ENCODE data around the gene PDGFRB.

Gene PDGFRB

DNA sequence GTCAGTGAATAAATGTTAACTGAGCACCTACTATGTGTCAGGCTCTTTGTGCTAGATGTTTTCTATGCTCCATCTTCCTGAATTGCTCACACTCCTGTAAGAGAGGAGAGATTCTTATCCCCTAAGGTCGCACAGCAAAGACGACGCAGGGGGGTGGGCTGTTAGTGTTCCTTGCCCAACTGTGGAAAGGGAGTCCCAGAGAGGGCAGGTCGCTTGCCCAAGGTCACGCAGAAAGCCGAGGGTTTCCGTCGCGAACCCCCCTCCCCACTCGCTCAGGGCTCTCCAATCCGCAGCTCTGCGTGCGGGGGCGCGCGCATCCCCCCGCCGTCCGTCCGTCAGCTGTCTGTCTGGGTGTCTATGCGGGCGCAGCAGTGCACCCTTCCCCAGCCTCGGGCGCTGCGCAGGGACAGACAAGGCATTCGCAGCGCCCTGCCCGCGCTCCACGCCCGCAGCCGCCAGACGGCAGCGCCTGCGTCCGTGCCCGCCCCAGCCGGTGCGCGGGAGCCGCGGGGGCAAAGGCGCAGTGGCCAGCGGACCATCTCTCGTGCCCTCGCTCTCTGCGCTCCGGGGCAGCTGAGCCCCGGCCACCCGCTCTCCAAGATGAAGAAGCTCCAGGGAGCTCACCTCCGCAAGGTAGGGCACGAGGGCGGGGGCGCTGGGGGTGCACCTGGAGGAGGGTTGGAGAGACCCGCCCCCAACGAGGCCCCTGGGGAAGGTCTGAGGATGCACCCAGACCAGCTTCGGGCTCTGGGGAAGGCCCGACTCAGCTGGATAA lies 34.3 kb upstream of the PDGFRB start, which contains the start of gene SLC6A7:
Gene SLC6A7 (plus strand): TSS at position 335 of the 775 bp plus-strand sequence. CDS start 266 bp downstream, at position 601.
- Histone ChIP-seq H3K9ac (ENCODE audit: low read depth, low read length) (no peak within 1 kb of the TSS), H3K4me3 (ENCODE audit: low read depth, low read length) (peak within 1 kb of the TSS; percentile 54), H3K36me3 (ENCODE audit: control insufficient read depth, insufficient read depth, low read length) (no peaks in the 10 kb centered on the region), H3K27me3 (ENCODE audit: control insufficient read depth, insufficient read depth, low read length) (peaks cover 80% of the 10 kb centered on the region), H3K4me1 (ENCODE audit: control insufficient read depth, insufficient read depth, low read length) (peaks cover 15% of the 10 kb centered on the region), H3K9me3 (ENCODE audit: control insufficient read depth, insufficient read depth, low read length) (no peaks in the 10 kb centered on the region)

DNA sequence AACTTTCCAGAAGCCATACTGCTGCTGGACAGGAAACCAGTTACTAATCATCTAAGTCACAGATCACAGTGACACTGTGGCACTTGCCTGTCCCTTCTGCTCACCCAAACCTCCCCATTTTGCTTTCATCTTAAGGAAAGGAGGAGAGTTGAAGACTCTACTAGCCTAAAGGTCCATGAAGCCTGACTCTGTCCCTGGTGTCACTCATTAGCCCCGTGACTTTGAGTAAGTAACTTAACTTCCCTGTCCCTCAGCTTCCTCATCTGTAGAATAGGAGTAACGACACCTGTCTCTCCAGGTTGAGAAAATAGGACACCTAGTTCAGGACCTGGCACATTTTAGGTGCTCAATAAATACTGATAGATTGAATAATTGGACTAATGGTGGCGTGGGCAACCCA lies 33.7 kb upstream of the PDGFRB start:
- Histone ChIP-seq H3K27me3 (ENCODE audit: control insufficient read depth, insufficient read depth, low read length) (peaks cover 84% of the 10 kb centered on the region), H3K36me3 (ENCODE audit: control insufficient read depth, insufficient read depth, low read length) (no peaks in the 10 kb centered on the region), H3K4me1 (ENCODE audit: control insufficient read depth, insufficient read depth, low read length) (peaks cover 15% of the 10 kb centered on the region), H3K9ac (ENCODE audit: low read depth, low read length) (no peak overlapping the region), H3K9me3 (ENCODE audit: control insufficient read depth, insufficient read depth, low read length) (no peaks in the 10 kb centered on the region), H3K4me3 (ENCODE audit: low read depth, low read length) (peak overlapping the region; percentile 54)

DNA sequence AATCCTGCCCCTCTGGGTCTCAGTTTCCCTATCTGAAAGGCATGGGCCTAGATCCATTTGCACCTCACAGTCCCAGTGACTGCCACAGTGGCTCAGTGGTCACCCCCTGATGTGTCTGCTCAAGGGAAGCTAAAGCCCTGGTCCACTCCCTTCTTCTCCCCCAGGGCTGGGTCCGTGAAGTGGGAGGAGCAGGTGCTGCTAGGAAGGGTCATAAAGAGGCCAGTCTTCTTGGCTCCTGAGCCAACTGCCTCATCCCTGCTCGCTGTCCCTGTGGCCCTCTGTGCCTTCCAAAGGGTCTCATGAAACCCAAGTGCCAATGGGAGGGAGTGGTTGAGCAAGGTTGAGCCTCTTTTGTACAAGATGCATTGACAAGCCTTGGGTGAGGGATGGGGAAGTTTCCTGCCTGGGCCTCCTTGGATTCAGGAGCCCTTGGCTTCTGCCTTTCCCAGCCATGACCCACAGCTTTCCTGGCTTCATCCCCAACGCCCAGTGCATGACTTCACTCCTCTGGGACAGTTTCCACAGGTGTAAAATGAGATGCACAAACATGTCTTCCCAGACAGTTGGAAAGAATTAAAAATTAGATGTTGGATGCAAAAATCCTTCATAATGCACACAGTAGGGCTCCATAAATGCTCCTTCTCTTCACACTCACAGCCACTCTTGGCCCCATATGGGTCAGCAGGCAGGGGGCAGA lies 32.6 kb upstream of the PDGFRB start:
- Histone ChIP-seq H3K4me3 (ENCODE audit: low read depth, low read length) (no peak overlapping the region), H3K9ac (ENCODE audit: low read depth, low read length) (no peak overlapping the region), H3K36me3 (ENCODE audit: control insufficient read depth, insufficient read depth, low read length) (no peaks in the 10 kb centered on the region), H3K27me3 (ENCODE audit: control insufficient read depth, insufficient read depth, low read length) (peaks cover 82% of the 10 kb centered on the region), H3K4me1 (ENCODE audit: control insufficient read depth, insufficient read depth, low read length) (peaks cover 15% of the 10 kb centered on the region), H3K9me3 (ENCODE audit: control insufficient read depth, insufficient read depth, low read length) (no peaks in the 10 kb centered on the region)

GRCh38 chr5:150186897-150187296 lies 31.3 kb upstream of the PDGFRB start:
- H3K36me3 ChIP-seq (ENCODE audit: control insufficient read depth, insufficient read depth, low read length), result no peaks in the 10 kb centered on the region
- no peak overlapping the region for H3K4me3 ChIP-seq (ENCODE audit: low read depth, low read length)
- no peak overlapping the region for H3K9ac ChIP-seq (ENCODE audit: low read depth, low read length)
- H3K4me1 ChIP-seq (ENCODE audit: control insufficient read depth, insufficient read depth, low read length), result peaks cover 15% of the 10 kb centered on the region
- H3K9me3 ChIP-seq (ENCODE audit: control insufficient read depth, insufficient read depth, low read length), result no peaks in the 10 kb centered on the region
- peaks cover 78% of the 10 kb centered on the region for H3K27me3 ChIP-seq (ENCODE audit: control insufficient read depth, insufficient read depth, low read length)

DNA sequence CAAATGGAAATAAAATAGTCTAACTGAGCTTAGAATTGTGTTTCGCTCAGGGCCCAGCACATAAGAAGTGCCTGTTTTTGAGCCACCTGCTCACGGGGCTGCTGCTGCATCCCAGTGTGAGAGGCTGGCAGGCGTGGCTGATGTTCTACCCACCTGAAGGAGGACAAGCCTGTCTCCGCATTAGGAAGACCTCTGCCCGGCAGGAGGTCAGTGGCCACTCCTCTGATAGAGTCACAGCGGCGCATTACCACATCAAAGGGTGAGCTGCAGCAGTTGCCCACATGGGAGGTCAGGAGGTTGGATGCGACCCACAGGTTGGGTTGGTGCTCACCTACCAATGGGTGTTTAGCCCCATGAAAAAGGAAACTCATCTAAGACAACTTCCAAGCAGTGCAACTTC lies 30.5 kb upstream of the PDGFRB start:
- Histone ChIP-seq H3K9me3 (ENCODE audit: control insufficient read depth, insufficient read depth, low read length) (no peaks in the 10 kb centered on the region), H3K9ac (ENCODE audit: low read depth, low read length) (no peak overlapping the region), H3K4me3 (ENCODE audit: low read depth, low read length) (no peak overlapping the region), H3K4me1 (ENCODE audit: control insufficient read depth, insufficient read depth, low read length) (peaks cover 15% of the 10 kb centered on the region), H3K36me3 (ENCODE audit: control insufficient read depth, insufficient read depth, low read length) (no peaks in the 10 kb centered on the region), H3K27me3 (ENCODE audit: control insufficient read depth, insufficient read depth, low read length) (peaks cover 73% of the 10 kb centered on the region)

- no peak overlapping the region for H3K9ac ChIP-seq (ENCODE audit: low read depth, low read length)
- H3K9me3 ChIP-seq (ENCODE audit: control insufficient read depth, insufficient read depth, low read length), result no peaks in the 10 kb centered on the region
- no peaks in the 10 kb centered on the region for H3K36me3 ChIP-seq (ENCODE audit: control insufficient read depth, insufficient read depth, low read length)
- peaks cover 64% of the 10 kb centered on the region for H3K27me3 ChIP-seq (ENCODE audit: control insufficient read depth, insufficient read depth, low read length)
- no peak overlapping the region for H3K4me3 ChIP-seq (ENCODE audit: low read depth, low read length)
- H3K4me1 ChIP-seq (ENCODE audit: control insufficient read depth, insufficient read depth, low read length), result peaks cover 12% of the 10 kb centered on the region
Observed at GRCh38 chr5:150184990-150185912, 29.6 kb upstream of the PDGFRB start.

GRCh38 chr5:150184006-150184405 lies 28.4 kb upstream of the PDGFRB start:
- Histone ChIP-seq H3K4me3 (ENCODE audit: low read depth, low read length) (no peak overlapping the region), H3K9me3 (ENCODE audit: control insufficient read depth, insufficient read depth, low read length) (no peaks in the 10 kb centered on the region), H3K36me3 (ENCODE audit: control insufficient read depth, insufficient read depth, low read length) (no peaks in the 10 kb centered on the region), H3K27me3 (ENCODE audit: control insufficient read depth, insufficient read depth, low read length) (peaks cover 53% of the 10 kb centered on the region), H3K4me1 (ENCODE audit: control insufficient read depth, insufficient read depth, low read length) (peaks cover 12% of the 10 kb centered on the region), H3K9ac (ENCODE audit: low read depth, low read length) (no peak overlapping the region)

DNA sequence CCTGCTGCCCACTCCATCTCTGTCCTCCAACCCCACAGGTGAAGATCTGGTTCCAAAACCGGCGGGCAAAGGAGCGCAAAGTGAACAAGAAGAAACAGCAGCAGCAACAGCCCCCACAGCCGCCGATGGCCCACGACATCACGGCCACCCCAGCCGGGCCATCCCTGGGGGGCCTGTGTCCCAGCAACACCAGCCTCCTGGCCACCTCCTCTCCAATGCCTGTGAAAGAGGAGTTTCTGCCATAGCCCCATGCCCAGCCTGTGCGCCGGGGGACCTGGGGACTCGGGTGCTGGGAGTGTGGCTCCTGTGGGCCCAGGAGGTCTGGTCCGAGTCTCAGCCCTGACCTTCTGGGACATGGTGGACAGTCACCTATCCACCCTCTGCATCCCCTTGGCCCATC lies 27.8 kb upstream of the PDGFRB start:
- H3K9ac ChIP-seq (ENCODE audit: low read depth, low read length), result no peak overlapping the region
- no peaks in the 10 kb centered on the region for H3K36me3 ChIP-seq (ENCODE audit: control insufficient read depth, insufficient read depth, low read length)
- H3K27me3 ChIP-seq (ENCODE audit: control insufficient read depth, insufficient read depth, low read length), result peaks cover 48% of the 10 kb centered on the region
- no peak overlapping the region for H3K4me3 ChIP-seq (ENCODE audit: low read depth, low read length)
- peaks cover 12% of the 10 kb centered on the region for H3K4me1 ChIP-seq (ENCODE audit: control insufficient read depth, insufficient read depth, low read length)
- no peaks in the 10 kb centered on the region for H3K9me3 ChIP-seq (ENCODE audit: control insufficient read depth, insufficient read depth, low read length)

DNA sequence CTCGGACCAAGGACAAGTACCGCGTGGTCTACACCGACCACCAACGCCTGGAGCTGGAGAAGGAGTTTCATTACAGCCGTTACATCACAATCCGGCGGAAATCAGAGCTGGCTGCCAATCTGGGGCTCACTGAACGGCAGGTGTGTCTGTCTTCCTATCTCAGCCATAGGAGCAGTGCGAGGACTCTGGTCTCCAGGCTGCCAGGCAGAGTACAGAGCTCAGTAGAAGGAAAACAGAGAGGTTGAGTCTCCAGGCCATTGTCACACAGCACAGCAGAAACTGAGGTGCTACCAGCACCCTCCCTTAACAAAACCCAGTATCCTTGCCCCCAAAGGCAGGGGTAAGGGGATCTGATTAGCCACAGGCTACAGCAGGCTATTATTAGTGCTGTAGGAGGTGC lies 27.1 kb upstream of the PDGFRB start:
- Histone ChIP-seq H3K4me3 (ENCODE audit: low read depth, low read length) (no peak overlapping the region), H3K9me3 (ENCODE audit: control insufficient read depth, insufficient read depth, low read length) (no peaks in the 10 kb centered on the region), H3K27me3 (ENCODE audit: control insufficient read depth, insufficient read depth, low read length) (peaks cover 42% of the 10 kb centered on the region)

GRCh38 chr5:150181766-150182545 lies 26.3 kb upstream of the PDGFRB start:
- H3K27me3 ChIP-seq (ENCODE audit: control insufficient read depth, insufficient read depth, low read length), result peaks cover 34% of the 10 kb centered on the region
- no peaks in the 10 kb centered on the region for H3K9me3 ChIP-seq (ENCODE audit: control insufficient read depth, insufficient read depth, low read length)

More for the DNA sequence above, 27.1 kb upstream of the PDGFRB start:
- Histone ChIP-seq H3K36me3 (ENCODE audit: control insufficient read depth, insufficient read depth, low read length) (no peaks in the 10 kb centered on the region), H3K9ac (ENCODE audit: low read depth, low read length) (no peak overlapping the region), H3K4me1 (ENCODE audit: control insufficient read depth, insufficient read depth, low read length) (peaks cover 12% of the 10 kb centered on the region)

DNA sequence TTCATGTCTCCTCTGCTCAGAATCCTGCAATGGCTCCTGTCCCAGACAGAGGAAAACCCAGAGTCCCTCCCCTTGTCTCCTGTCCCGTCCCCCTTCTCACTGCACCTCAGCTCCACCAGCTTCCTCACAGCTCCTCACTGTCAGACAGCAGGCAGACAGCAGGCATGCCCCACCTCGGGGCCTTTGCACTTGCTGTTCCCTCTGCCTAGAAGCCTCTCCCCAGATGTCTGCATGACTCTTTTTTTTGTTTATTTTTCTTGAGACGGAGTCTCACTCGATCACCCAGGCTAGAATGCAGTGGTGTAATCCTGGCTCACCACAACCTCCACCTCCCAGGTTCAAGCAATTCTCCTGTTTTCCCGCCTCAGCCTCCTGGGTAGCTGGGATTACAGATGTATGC lies 25.4 kb upstream of the PDGFRB start:
- H3K9ac ChIP-seq (ENCODE audit: low read depth, low read length), result no peak overlapping the region
- H3K36me3 ChIP-seq (ENCODE audit: control insufficient read depth, insufficient read depth, low read length), result no peaks in the 10 kb centered on the region
- no peak overlapping the region for H3K4me3 ChIP-seq (ENCODE audit: low read depth, low read length)
- peaks cover 28% of the 10 kb centered on the region for H3K27me3 ChIP-seq (ENCODE audit: control insufficient read depth, insufficient read depth, low read length)
- no peaks in the 10 kb centered on the region for H3K9me3 ChIP-seq (ENCODE audit: control insufficient read depth, insufficient read depth, low read length)
- peaks cover 8% of the 10 kb centered on the region for H3K4me1 ChIP-seq (ENCODE audit: control insufficient read depth, insufficient read depth, low read length)

More at GRCh38 chr5:150181766-150182545, 26.3 kb upstream of the PDGFRB start:
- H3K9ac ChIP-seq (ENCODE audit: low read depth, low read length), result no peak overlapping the region
- H3K4me1 ChIP-seq (ENCODE audit: control insufficient read depth, insufficient read depth, low read length), result peaks cover 12% of the 10 kb centered on the region
- H3K36me3 ChIP-seq (ENCODE audit: control insufficient read depth, insufficient read depth, low read length), result no peaks in the 10 kb centered on the region
- H3K4me3 ChIP-seq (ENCODE audit: low read depth, low read length), result no peak overlapping the region

Measured in iPS-15b (cell line).